ENCODE results near the gene LRP1B. TPM values are rescaled to one million over a fixed set of nuclear protein-coding genes. Genes with fewer than 3 reads are reported as not detected.

Gene LRP1B
- total and polyA plus RNA-seq, 2 of the 8 experiments (the other 6 are each of a cell fraction or from before 2014, with no cell fraction given), result 0.03 TPM; not detected in 1

DNA sequence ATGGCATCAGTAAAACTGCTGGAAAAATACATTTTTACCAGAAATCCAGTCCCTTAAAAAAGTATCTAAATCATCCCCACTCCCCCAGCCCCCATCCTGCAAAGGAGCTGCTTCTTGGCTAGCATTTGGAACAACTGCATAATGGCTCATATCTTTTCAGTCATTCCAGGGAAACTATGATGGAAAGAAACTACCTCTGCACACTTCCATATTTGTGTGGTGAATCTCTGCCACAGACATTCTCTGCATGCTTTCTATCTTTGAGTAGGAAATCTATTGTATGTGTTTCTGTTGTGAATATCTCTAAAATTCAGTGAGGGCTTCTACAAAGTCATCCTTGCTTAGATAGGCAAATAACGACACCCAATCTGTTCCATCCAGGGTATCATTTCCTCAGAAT, 632.3 kb downstream of the LRP1B start (continued):
- TF ChIP-seq SIN3A (conservative IDR thresholded peaks at IDR 0.05 in 1 of 2, IDR thresholded peaks at IDR 0.05 in 1 of 2; ENCODE audit: low read depth in 1 of 2, low read length in 2 of 2), result no peak
- no peak for TF ChIP-seq ATF3 (IDR thresholded peaks at IDR 0.05; ENCODE audit: insufficient read depth, low read depth, low read length)

Measured in H1 (cell line).